SK-N-SH treated with all-trans-retinoic acid at 6 μM for 48 hours (cell line): Measurements from ENCODE around the gene FRMD3.

Experiments used
- ATAC-seq: fragments of 200-7000 bp; cut with Tn5 transposase; 3 replicates; pipeline ENCODE4 v1.9.1; 2020; ENCODE audit warnings: mild to moderate bottlenecking, moderate library complexity
- ARNTL ChIP-seq: fragments of 450-650 bp; formaldehyde crosslinking; IDR thresholded peaks from 2 replicates; pipeline ENCODE4 v1.5.0; 2020; ENCODE audit warnings: low read depth, mild to moderate bottlenecking, moderate library complexity, borderline replicate concordance
- BACH2 ChIP-seq: fragments of 250-450 bp; sonication (Bioruptor Pico); IDR thresholded peaks from 2 replicates; pipeline ENCODE4 v1.9.0; 2021; ENCODE audit warnings: mild to moderate bottlenecking, borderline replicate concordance
- CREB5 ChIP-seq: fragments of 250-450 bp; sonication (Bioruptor Pico); IDR thresholded peaks from 2 replicates; pipeline ENCODE4 v1.5.1; 2020; ENCODE audit warnings: low read depth, mild to moderate bottlenecking, moderate library complexity
- CSDC2 ChIP-seq: fragments of 250-450 bp; sonication (Bioruptor Pico); IDR thresholded peaks from 2 replicates; pipeline ENCODE4 v1.5.0; 2020; ENCODE audit warnings: mild to moderate bottlenecking, moderate library complexity
- ESRRG ChIP-seq: fragments of 250-450 bp; sonication (Bioruptor Pico); IDR thresholded peaks from 2 replicates; pipeline ENCODE4 v1.6.1; 2021; ENCODE audit warnings: mild to moderate bottlenecking
- GLIS3 ChIP-seq: fragments of 250-450 bp; sonication (Bioruptor Pico); IDR thresholded peaks from 2 replicates; pipeline ENCODE4 v1.5.0; 2020; ENCODE audit warnings: mild to moderate bottlenecking, moderate library complexity
- ISL1 ChIP-seq: fragments of 250-450 bp; sonication (Bioruptor Pico); IDR thresholded peaks from 2 replicates; pipeline ENCODE4 v2.1.2; 2022; ENCODE audit warnings: mild to moderate bottlenecking, moderate library complexity
- PATZ1 ChIP-seq: fragments of 250-450 bp; sonication (Bioruptor Pico); IDR thresholded peaks from 2 replicates; pipeline ENCODE4 v1.8.0; 2020; ENCODE audit warnings: mild to moderate bottlenecking, moderate library complexity, borderline replicate concordance
- POU6F1 ChIP-seq: fragments of 250-450 bp; sonication (Bioruptor Pico); IDR thresholded peaks from 2 replicates; pipeline ENCODE4 v1.8.0; 2021; ENCODE audit warnings: low read depth, mild to moderate bottlenecking, moderate library complexity, borderline replicate concordance
- PPARA ChIP-seq: fragments of 250-450 bp; sonication (Bioruptor Pico); IDR thresholded peaks from 2 replicates; pipeline ENCODE4 v1.5.0; 2020; ENCODE audit warnings: mild to moderate bottlenecking, borderline replicate concordance
- SNAI2 ChIP-seq: fragments of 250-450 bp; sonication (Bioruptor Pico); IDR thresholded peaks from 2 replicates; pipeline ENCODE4 v1.5.0; 2020; ENCODE audit warnings: mild to moderate bottlenecking, moderate library complexity
- TCF4 ChIP-seq: fragments of 250-450 bp; sonication (Bioruptor Pico); IDR thresholded peaks from 2 replicates; pipeline ENCODE4 v1.8.0; 2021; ENCODE audit warnings: mild to moderate bottlenecking, moderate library complexity, borderline replicate concordance
- TOX ChIP-seq: fragments of 250-450 bp; sonication (Bioruptor Pico); IDR thresholded peaks from 2 replicates; pipeline ENCODE4 v1.8.0; 2021; ENCODE audit warnings: mild to moderate bottlenecking, moderate library complexity, borderline replicate concordance
- TSHZ2 ChIP-seq: fragments of 250-450 bp; sonication (Bioruptor Pico); IDR thresholded peaks from 2 replicates; pipeline ENCODE4 v1.5.0; 2020; ENCODE audit warnings: mild to moderate bottlenecking, moderate library complexity
- ZC3H10 ChIP-seq: fragments of 250-450 bp; sonication (Bioruptor Pico); IDR thresholded peaks from 2 replicates; pipeline ENCODE4 v1.5.1; 2021; ENCODE audit warnings: mild to moderate bottlenecking, moderate library complexity
- ZFP3 ChIP-seq: fragments of 250-450 bp; sonication (Bioruptor Pico); IDR thresholded peaks from 2 replicates; pipeline ENCODE4 v1.5.0; 2020; ENCODE audit warnings: mild to moderate bottlenecking, moderate library complexity
- ZFP30 ChIP-seq: fragments of 450-650 bp; formaldehyde crosslinking; IDR thresholded peaks from 2 replicates; pipeline ENCODE4 v1.5.0; 2022; ENCODE audit warnings: mild to moderate bottlenecking, moderate library complexity
- ZNF565 ChIP-seq: fragments of 450-650 bp; formaldehyde crosslinking; conservative IDR thresholded peaks from 2 replicates; pipeline ENCODE4 v1.5.0; 2020; ENCODE audit warnings: low read depth, mild to moderate bottlenecking, moderate library complexity
- ZNF70 ChIP-seq: fragments of 450-650 bp; formaldehyde crosslinking; IDR thresholded peaks from 2 replicates; pipeline ENCODE4 v1.5.0; 2020; ENCODE audit warnings: mild to moderate bottlenecking, moderate library complexity
- ZNF8 ChIP-seq: fragments of 450-650 bp; formaldehyde crosslinking; IDR thresholded peaks from 2 replicates; pipeline ENCODE4 v1.5.0; 2020; ENCODE audit warnings: mild to moderate bottlenecking, moderate library complexity

The FRMD3 gene

GRCh38 chr9:83299094-83299493 is 239.1 kb downstream of the FRMD3 start (continued):
- no peak for TF ChIP-seq TSHZ2 (CRISPR knock-in tag)
- no peak for TF ChIP-seq ESRRG (CRISPR knock-in tag)
- TF ChIP-seq ZC3H10 (CRISPR knock-in tag) = no peak

GRCh38 chr9:83296123-83296522 is 242.1 kb downstream of the FRMD3 start:
- TF ChIP-seq TCF4 (CRISPR knock-in tag) = no peak
- no peak for TF ChIP-seq GLIS3 (CRISPR knock-in tag)
- TF ChIP-seq ZNF8 (CRISPR knock-in tag) = no peak
- no peak for TF ChIP-seq ESRRG (CRISPR knock-in tag)
- no peak for TF ChIP-seq TSHZ2 (CRISPR knock-in tag)
- TF ChIP-seq POU6F1 (CRISPR knock-in tag) = no peak
- TF ChIP-seq ZNF565 = no peak
- TF ChIP-seq PATZ1 (CRISPR knock-in tag) = no peak
- no peak for TF ChIP-seq CREB5 (CRISPR knock-in tag)
- no peak for TF ChIP-seq ZFP30 (CRISPR knock-in tag)
- no peak for TF ChIP-seq ZFP3
- no peak for TF ChIP-seq CSDC2 (CRISPR knock-in tag)
- TF ChIP-seq ZNF70 (CRISPR knock-in tag) = no peak
- TF ChIP-seq ISL1 (CRISPR knock-in tag) = no peak
- TF ChIP-seq SNAI2 (CRISPR knock-in tag) = no peak
- no peak for TF ChIP-seq TOX (CRISPR knock-in tag)
- no peak for TF ChIP-seq BACH2 (CRISPR knock-in tag)
- ATAC-seq = no peak

- no peak for ATAC-seq
- TF ChIP-seq ZNF8 (CRISPR knock-in tag) (no peak), TOX (CRISPR knock-in tag) (no peak), PPARA (CRISPR knock-in tag) (no peak), ZNF565 (no peak), ARNTL (CRISPR knock-in tag) (no peak), ZC3H10 (CRISPR knock-in tag) (no peak)
Measured at GRCh38 chr9:83294816-83295215, 243.4 kb downstream of the FRMD3 start.
